Measurements from ENCODE around the gene PLEKHH1. TPM values are rescaled to one million over a fixed set of nuclear protein-coding genes. Genes with fewer than 3 reads are reported as not detected.
A peak's percentile ranks its signal among the peaks of the same experiment; 100 is the strongest.
"Not testable (repeated sequence)": the region's sequence is repeated elsewhere in the genome, so short reads cannot be mapped to it uniquely, and the experiment has no call there.

PLEKHH1 gene
- total and polyA plus RNA-seq, 3 experiments from 2014 or later = 0.77 to 0.86 TPM; not detected in 1

- peaks cover 20 to 26% (median 22%) of the 10 kb centered on the region in 3 donors for H3K4me1 Mint-ChIP-seq
- H3K4me3 ChIP-seq (ENCODE audit: low read length) = no peak overlapping the region
These were observed 85.5 kb downstream of the PLEKHH1 start for GRCh38 chr14:67618617-67619063.

GRCh38 chr14:67619446-67620216 is 86.5 kb downstream of the PLEKHH1 start, which contains the start of gene ARG2:
Gene ARG2 (plus strand): TSS chr14:67619920. CDS start chr14:67619978, 58 bp downstream.
- H3K27ac ChIP-seq (ENCODE audit: low read depth, low read length) = peak within 1 kb of the TSS; percentile 90
- no peaks in the 10 kb centered on the region for H3K27me3 ChIP-seq (ENCODE audit: insufficient read depth, low read length, poor library complexity, severe bottlenecking)
- H3K27ac Mint-ChIP-seq = peak within 1 kb of the TSS; percentile 90 to 99 (median 97)

More at GRCh38 chr14:67618617-67619063, 85.5 kb downstream of the PLEKHH1 start:
- H3K27me3 ChIP-seq (ENCODE audit: insufficient read depth, low read length, poor library complexity, severe bottlenecking) = no peaks in the 10 kb centered on the region
- ChIA-PET POLR2A (interaction anchor here (0.6 to 1.5 kb wide), 3 partner anchors 16 to 86 kb away, joined by 3 to 6 read pairs (median 5); partner anchors contain the start of gene RDH11), CTCF (interaction anchor here (0.6 to 3.7 kb wide), 25 partner anchors 9 to 1203 kb away, joined by 3 to 63 read pairs (median 4); partner anchors contain the start of genes PIGH, RDH11 and RDH12)
- Mint-ChIP-seq H3K27me3 (peaks cover 5 to 10% of the 10 kb centered on the region in 2 donors), H3K27ac (peak overlapping the region; percentile 10 to 99 (median 97)), H3K36me3 (peaks cover 0 to 5% (median 0%) of the 10 kb centered on the region in 3 donors), H3K9me3 (no peaks in the 10 kb centered on the region), H3K4me3 (peak overlapping the region; percentile 64 to 91 (median 88))
- H3K36me3 ChIP-seq (ENCODE audit: insufficient read depth, low read length) = no peaks in the 10 kb centered on the region
- no peaks in the 10 kb centered on the region for H3K9me3 ChIP-seq (ENCODE audit: low read length)
- peak in 3 of 5 donors; percentile 53 to 77 (median 62) for DNase-seq
- peaks cover 31% of the 10 kb centered on the region for H3K4me1 ChIP-seq (ENCODE audit: insufficient read depth, low read length)
- H3K27ac ChIP-seq (ENCODE audit: low read depth, low read length) = peak overlapping the region; percentile 90

GRCh38 chr14:67620217-67620785 is 87.2 kb downstream of the PLEKHH1 start:
- no peaks in the 10 kb centered on the region for H3K36me3 ChIP-seq (ENCODE audit: insufficient read depth, low read length)
- H3K27me3 ChIP-seq (ENCODE audit: insufficient read depth, low read length, poor library complexity, severe bottlenecking) = no peaks in the 10 kb centered on the region
- Mint-ChIP-seq H3K36me3 (peaks cover 0 to 5% (median 4%) of the 10 kb centered on the region in 3 donors), H3K27me3 (peaks cover 5 to 7% of the 10 kb centered on the region in 2 donors), H3K4me1 (peaks cover 20 to 26% (median 22%) of the 10 kb centered on the region in 3 donors), H3K4me3 (peak overlapping the region; percentile 85 to 93 (median 88)), H3K9me3 (no peaks in the 10 kb centered on the region), H3K27ac (peak overlapping the region in 7 of 8 donors; percentile 48 to 99 (median 97))
- H3K27ac ChIP-seq (ENCODE audit: low read depth, low read length) = peak overlapping the region; percentile 90
- CTCF ChIA-PET = interaction anchor here (0.7 to 3.7 kb wide), 4 partner anchors 10 to 83 kb away, joined by 3 to 63 read pairs (median 6); partner anchors contain the start of genes PIGH and RDH12
- POLR2A ChIA-PET = no interaction called here
- H3K4me1 ChIP-seq (ENCODE audit: insufficient read depth, low read length) = peaks cover 31% of the 10 kb centered on the region
- no peaks in the 10 kb centered on the region for H3K9me3 ChIP-seq (ENCODE audit: low read length)
- H3K4me3 ChIP-seq (ENCODE audit: low read length) = peak overlapping the region; percentile 82
- peak in 1 of 5 donors; percentile 51 for DNase-seq

More at GRCh38 chr14:67619446-67620216, 86.5 kb downstream of the PLEKHH1 start, which contains the start of gene ARG2:
- no peaks in the 10 kb centered on the region for H3K9me3 Mint-ChIP-seq
- H3K27me3 Mint-ChIP-seq = peaks cover 5 to 10% of the 10 kb centered on the region in 2 donors
- peaks cover 0 to 5% (median 4%) of the 10 kb centered on the region in 3 donors for H3K36me3 Mint-ChIP-seq
- Histone ChIP-seq H3K4me3 (ENCODE audit: low read length) (peak within 1 kb of the TSS; percentile 82), H3K36me3 (ENCODE audit: insufficient read depth, low read length) (no peaks in the 10 kb centered on the region), H3K4me1 (ENCODE audit: insufficient read depth, low read length) (peaks cover 31% of the 10 kb centered on the region), H3K9me3 (ENCODE audit: low read length) (no peaks in the 10 kb centered on the region)
- DNase-seq = peak; percentile 95 to 98 (median 98)
- CTCF ChIA-PET = interaction anchor here (0.7 to 3.7 kb wide), 24 partner anchors 10 to 1202 kb away, joined by 3 to 63 read pairs (median 5); partner anchors contain the start of genes PIGH, RDH11 and RDH12
- H3K4me1 Mint-ChIP-seq = peaks cover 20 to 26% (median 22%) of the 10 kb centered on the region in 3 donors
- POLR2A ChIA-PET = interaction anchor here (0.6 to 1.5 kb wide), 3 partner anchors 15 to 85 kb away, joined by 3 to 6 read pairs (median 5); partner anchors contain the start of gene RDH11
- peak within 1 kb of the TSS; percentile 85 to 93 (median 88) for H3K4me3 Mint-ChIP-seq

- ChIA-PET POLR2A (no interaction called here), CTCF (no interaction called here)
- peaks cover 7% of the 10 kb centered on the region in 2 donors for H3K27me3 Mint-ChIP-seq
These were observed 89.6 kb downstream of the PLEKHH1 start for GRCh38 chr14:67622675-67623074.

GRCh38 chr14:67623114-67623513 is 90.0 kb downstream of the PLEKHH1 start:
- H3K4me3 ChIP-seq (ENCODE audit: low read length) = no peak overlapping the region
- no peaks in the 10 kb centered on the region for H3K36me3 ChIP-seq (ENCODE audit: insufficient read depth, low read length)
- peaks cover 31% of the 10 kb centered on the region for H3K4me1 ChIP-seq (ENCODE audit: insufficient read depth, low read length)
- Mint-ChIP-seq H3K27me3 (peaks cover 7% of the 10 kb centered on the region in 2 donors), H3K36me3 (peaks cover 0 to 5% (median 4%) of the 10 kb centered on the region in 3 donors), H3K4me3 (no peak overlapping the region), H3K9me3 (no peaks in the 10 kb centered on the region), H3K4me1 (peaks cover 20 to 26% (median 22%) of the 10 kb centered on the region in 3 donors), H3K27ac (no peak overlapping the region)
- POLR2A ChIA-PET = interaction anchor here (0.7 kb wide), 1 partner anchor 440 kb away, joined by 6 read pairs; no protein-coding TSS in a partner anchor
- H3K9me3 ChIP-seq (ENCODE audit: low read length) = no peaks in the 10 kb centered on the region
- DNase-seq = no peak
- no peaks in the 10 kb centered on the region for H3K27me3 ChIP-seq (ENCODE audit: insufficient read depth, low read length, poor library complexity, severe bottlenecking)
- H3K27ac ChIP-seq (ENCODE audit: low read depth, low read length) = no peak overlapping the region
- CTCF ChIA-PET = no interaction called here

More at GRCh38 chr14:67622675-67623074, 89.6 kb downstream of the PLEKHH1 start:
- Histone ChIP-seq H3K27ac (ENCODE audit: low read depth, low read length) (no peak overlapping the region), H3K27me3 (ENCODE audit: insufficient read depth, low read length, poor library complexity, severe bottlenecking) (no peaks in the 10 kb centered on the region), H3K36me3 (ENCODE audit: insufficient read depth, low read length) (no peaks in the 10 kb centered on the region), H3K9me3 (ENCODE audit: low read length) (no peaks in the 10 kb centered on the region), H3K4me1 (ENCODE audit: insufficient read depth, low read length) (peaks cover 31% of the 10 kb centered on the region), H3K4me3 (ENCODE audit: low read length) (no peak overlapping the region)
- H3K9me3 Mint-ChIP-seq = no peaks in the 10 kb centered on the region
- no peak overlapping the region for H3K27ac Mint-ChIP-seq
- no peak for DNase-seq
- H3K4me3 Mint-ChIP-seq = peak overlapping the region in 1 of 7 donors; percentile 14
- H3K36me3 Mint-ChIP-seq = peaks cover 0 to 5% (median 4%) of the 10 kb centered on the region in 3 donors
- H3K4me1 Mint-ChIP-seq = peaks cover 20 to 26% (median 22%) of the 10 kb centered on the region in 3 donors

- peaks cover 15% of the 10 kb centered on the region for H3K4me1 ChIP-seq (ENCODE audit: insufficient read depth, low read length)
- CTCF ChIA-PET; H3K27me3 ChIP-seq (ENCODE audit: insufficient read depth, low read length, poor library complexity, severe bottlenecking); H3K9me3 ChIP-seq (ENCODE audit: low read length); H3K4me3 ChIP-seq (ENCODE audit: low read length); H3K36me3 ChIP-seq (ENCODE audit: insufficient read depth, low read length); DNase-seq; H3K36me3 Mint-ChIP-seq; POLR2A ChIA-PET; H3K27ac ChIP-seq (ENCODE audit: low read depth, low read length); H3K9me3 Mint-ChIP-seq; H3K27ac Mint-ChIP-seq; H3K4me1 Mint-ChIP-seq; H3K4me3 Mint-ChIP-seq; H3K27me3 Mint-ChIP-seq: not testable (repeated sequence)
These were observed 93.0 kb downstream of the PLEKHH1 start for GRCh38 chr14:67626131-67626530.

GRCh38 chr14:67627519-67627918 is 94.4 kb downstream of the PLEKHH1 start:
- Mint-ChIP-seq H3K4me1 (no peaks in the 10 kb centered on the region), H3K36me3 (peaks cover 0 to 4% (median 2%) of the 10 kb centered on the region in 3 donors), H3K9me3 (no peaks in the 10 kb centered on the region), H3K27me3 (peaks cover 0 to 5% of the 10 kb centered on the region in 2 donors), H3K4me3 (no peak overlapping the region), H3K27ac (no peak overlapping the region)
- Histone ChIP-seq H3K4me1 (ENCODE audit: insufficient read depth, low read length) (peaks cover 11% of the 10 kb centered on the region), H3K9me3 (ENCODE audit: low read length) (no peaks in the 10 kb centered on the region), H3K36me3 (ENCODE audit: insufficient read depth, low read length) (no peaks in the 10 kb centered on the region), H3K27me3 (ENCODE audit: insufficient read depth, low read length, poor library complexity, severe bottlenecking) (no peaks in the 10 kb centered on the region), H3K27ac (ENCODE audit: low read depth, low read length) (no peak overlapping the region), H3K4me3 (ENCODE audit: low read length) (no peak overlapping the region)
- ChIA-PET CTCF (no interaction called here), POLR2A (interaction anchor here (0.6 kb wide), 1 partner anchor 104 kb away, joined by 4 read pairs; no protein-coding TSS in a partner anchor)
- no peak for DNase-seq

Measured in CD8-positive, alpha-beta memory T cell (primary cell).